Measurements from ENCODE around the gene KLHL5. TPM values are rescaled to one million over a fixed set of nuclear protein-coding genes. Genes with fewer than 3 reads are reported as not detected.

KLHL5 gene
- total and polyA plus RNA-seq, 9 of the 15 experiments (the other 6 are each of a cell fraction or from before 2014, with no cell fraction given), result 8.0 to 30.8 (median 22.1) TPM

GRCh38 chr4:39085891-39086290 lies 23.9 kb downstream of the KLHL5 start (continued):
- peak in 2 of 3 experiments; percentile 15 to 36; a peak in 2 of 6 replicates for TF ChIP-seq CTCF (IDR thresholded peaks at IDR 0.05 in 2 of 3, conservative IDR thresholded peaks at IDR 0.05 in 1 of 3; ENCODE audit: insufficient read depth in 2 of 3, low read depth in 1 of 3, low read length in 3 of 3)
- TF ChIP-seq TGIF2 (CRISPR knock-in tag; IDR thresholded peaks at IDR 0.05), result no peak
- TF ChIP-seq NKRF (IDR thresholded peaks at IDR 0.05; ENCODE audit: borderline replicate concordance), result no peak
- TF ChIP-seq ATF6 (CRISPR knock-in tag; IDR thresholded peaks at IDR 0.05), result no peak
- no peak for TF ChIP-seq U2AF1 (optimal IDR thresholded peaks at IDR 0.05; ENCODE audit: low read depth, low read length)
- peak in 1 of 2 experiments; percentile 92; a peak in 2 of 4 replicates for TF ChIP-seq MLLT1 (IDR thresholded peaks at IDR 0.05)
- TF ChIP-seq ESRRA (IDR thresholded peaks at IDR 0.05; ENCODE audit: borderline replicate concordance, low read depth), result peak; percentile 85; the same call in 1 of the 2 replicates
- TF ChIP-seq ZNF146 (CRISPR knock-in tag; IDR thresholded peaks at IDR 0.05; ENCODE audit: unreplicated experiment), result no peak
- no peak for TF ChIP-seq ZNF551 (CRISPR knock-in tag; IDR thresholded peaks at IDR 0.05)
- peak; percentile 88 for TF ChIP-seq STAT5A (IDR thresholded peaks at IDR 0.05; ENCODE audit: borderline replicate concordance, low read length)
- TF ChIP-seq GTF3C2 (IDR thresholded peaks at IDR 0.05; ENCODE audit: borderline replicate concordance, extremely low read depth, insufficient read length), result no peak
- TF ChIP-seq FOXM1 (IDR thresholded peaks at IDR 0.05; ENCODE audit: low read depth), result peak; percentile 30; the same call in 1 of the 2 replicates
- no peak for TF ChIP-seq FOXM1 (CRISPR knock-in tag; IDR thresholded peaks at IDR 0.05; ENCODE audit: low read depth)
- no peak for TF ChIP-seq ZNF431 (CRISPR knock-in tag; IDR thresholded peaks at IDR 0.05)
- TF ChIP-seq GMEB1 (CRISPR knock-in tag; IDR thresholded peaks at IDR 0.05), result no peak
